Neuronal stem cell (in vitro differentiated cells): ENCODE results near the gene P4HB.

Experiments
- DNase-seq: peaks from one replicate; pipeline ENCODE4 v3.0.0-alpha.2; 2013; ENCODE audit warnings: low spot score
- H2AFZ ChIP-seq: one replicate; pipeline ENCODE4 v1.6.1; 2013; ENCODE audit warnings: mild to moderate bottlenecking, low read length, inconsistent platforms
- H2AK5ac ChIP-seq: 2 replicates; pipeline ENCODE4 v1.6.1; 2013; ENCODE audit warnings: low read depth, mild to moderate bottlenecking, inconsistent platforms, low read length, moderate library complexity, mixed read lengths
- H2BK120ac ChIP-seq: 2 replicates; pipeline ENCODE4 v1.6.1; 2013; ENCODE audit warnings: low read depth, mild to moderate bottlenecking, inconsistent platforms, low read length, moderate library complexity, mixed read lengths
- H2BK12ac ChIP-seq: one replicate; pipeline ENCODE4 v1.6.1; 2013; ENCODE audit warnings: low read length, inconsistent platforms
- H2BK15ac ChIP-seq: 2 replicates; pipeline ENCODE4 v1.6.1; 2013; ENCODE audit warnings: mild to moderate bottlenecking, low read length, inconsistent platforms, mixed read lengths
- H2BK5ac ChIP-seq: one replicate; pipeline ENCODE4 v1.6.1; 2013; ENCODE audit warnings: inconsistent platforms, mild to moderate bottlenecking, low read length, moderate library complexity
- H3K14ac ChIP-seq: one replicate; pipeline ENCODE4 v1.6.1; 2013; ENCODE audit warnings: low read length, inconsistent platforms
- H3K18ac ChIP-seq: 2 replicates; pipeline ENCODE4 v1.6.1; 2013; ENCODE audit warnings: low read length, inconsistent platforms
- H3K23ac ChIP-seq: 2 replicates; pipeline ENCODE4 v1.6.1; 2013; ENCODE audit warnings: low read depth, mild to moderate bottlenecking, mixed read lengths, low read length, inconsistent platforms; ENCODE audit not compliant: poor library complexity
- H3K27ac ChIP-seq: replicated peaks from 3 replicates; pipeline ENCODE4 v1.5.1; 2013; ENCODE audit warnings: low read length, inconsistent platforms
- H3K27me3 ChIP-seq, 3 experiments: 2 replicates each; pipeline ENCODE4 v1.6.1; 2013; ENCODE audit warnings: low read length in 3 of 3, mild to moderate bottlenecking in 2 of 3, inconsistent platforms in 1 of 3, low read depth in 1 of 3, mixed read lengths in 1 of 3, moderate library complexity in 1 of 3; ENCODE audit not compliant: control insufficient read depth in 3 of 3, insufficient read depth in 3 of 3
- H3K36me3 ChIP-seq, 2 donors: replicated peaks in 1 of 2; 2 replicates each; pipeline ENCODE4 v1.6.1; 2013; ENCODE audit warnings: low read length in 2 of 2; ENCODE audit not compliant: control insufficient read depth in 2 of 2, insufficient read depth in 2 of 2
- H3K4ac ChIP-seq: 2 replicates; pipeline ENCODE4 v1.6.1; 2013; ENCODE audit warnings: inconsistent platforms, mild to moderate bottlenecking, low read length, moderate library complexity
- H3K4me1 ChIP-seq, 2 donors: 1 replicate in 1 of 2; 2 replicates in 1 of 2; pipeline ENCODE4 v1.6.1; 2013; ENCODE audit warnings: low read length in 2 of 2, low read depth in 1 of 2; ENCODE audit not compliant: control insufficient read depth in 2 of 2, insufficient read depth in 1 of 2
- H3K4me2 ChIP-seq: one replicate; pipeline ENCODE4 v1.6.1; 2013; ENCODE audit warnings: mild to moderate bottlenecking, low read length, inconsistent platforms; ENCODE audit not compliant: insufficient read depth, poor library complexity, severe bottlenecking
- H3K4me3 ChIP-seq, 2 donors: 2 replicates each; pipeline ENCODE4 v1.5.1; 2013; ENCODE audit warnings: low read length in 2 of 2, mild to moderate bottlenecking in 2 of 2, inconsistent platforms in 1 of 2, moderate library complexity in 1 of 2
- H3K79me1 ChIP-seq: one replicate; pipeline ENCODE4 v1.6.1; 2013; ENCODE audit warnings: low read depth, mild to moderate bottlenecking, inconsistent platforms, low read length, moderate library complexity
- H3K9ac ChIP-seq: one replicate; pipeline ENCODE4 v1.6.1; 2013; ENCODE audit warnings: mild to moderate bottlenecking, low read depth, low read length, inconsistent platforms; ENCODE audit not compliant: poor library complexity
- H3K9me3 ChIP-seq, 2 donors: replicated peaks in 1 of 2; 2 replicates each; pipeline versions ENCODE3 to v1.6.1; 2013; ENCODE audit warnings: low read length in 2 of 2, mild to moderate bottlenecking in 2 of 2, inconsistent platforms in 1 of 2, low read depth in 1 of 2, mixed read lengths in 1 of 2, moderate library complexity in 1 of 2; ENCODE audit not compliant: control insufficient read depth in 2 of 2, insufficient read depth in 1 of 2
- H4K8ac ChIP-seq: one replicate; pipeline ENCODE4 v1.6.1; 2013; ENCODE audit warnings: low read depth, mild to moderate bottlenecking, inconsistent platforms, low read length, moderate library complexity
- H4K91ac ChIP-seq: one replicate; pipeline ENCODE4 v1.6.1; 2013; ENCODE audit warnings: low read length, low read depth, mild to moderate bottlenecking, inconsistent platforms; ENCODE audit not compliant: poor library complexity
- WGBS, 2 donors: extraction: QIAGEN DNeasy Blood & Tissue Kit; methylation state at CpG; one replicate each; pipeline ENCODE4 v1.1.7; 2013; ENCODE audit warnings: missing lambda C conversion rate in 2 of 2, mixed read lengths in 1 of 2; ENCODE audit not compliant: insufficient read length in 2 of 2, insufficient replicate concordance in 1 of 2; ENCODE audit errors: extremely low coverage in 2 of 2; 5-methylcytosine and 5-hydroxymethylcytosine counted together

Gene P4HB

DNA sequence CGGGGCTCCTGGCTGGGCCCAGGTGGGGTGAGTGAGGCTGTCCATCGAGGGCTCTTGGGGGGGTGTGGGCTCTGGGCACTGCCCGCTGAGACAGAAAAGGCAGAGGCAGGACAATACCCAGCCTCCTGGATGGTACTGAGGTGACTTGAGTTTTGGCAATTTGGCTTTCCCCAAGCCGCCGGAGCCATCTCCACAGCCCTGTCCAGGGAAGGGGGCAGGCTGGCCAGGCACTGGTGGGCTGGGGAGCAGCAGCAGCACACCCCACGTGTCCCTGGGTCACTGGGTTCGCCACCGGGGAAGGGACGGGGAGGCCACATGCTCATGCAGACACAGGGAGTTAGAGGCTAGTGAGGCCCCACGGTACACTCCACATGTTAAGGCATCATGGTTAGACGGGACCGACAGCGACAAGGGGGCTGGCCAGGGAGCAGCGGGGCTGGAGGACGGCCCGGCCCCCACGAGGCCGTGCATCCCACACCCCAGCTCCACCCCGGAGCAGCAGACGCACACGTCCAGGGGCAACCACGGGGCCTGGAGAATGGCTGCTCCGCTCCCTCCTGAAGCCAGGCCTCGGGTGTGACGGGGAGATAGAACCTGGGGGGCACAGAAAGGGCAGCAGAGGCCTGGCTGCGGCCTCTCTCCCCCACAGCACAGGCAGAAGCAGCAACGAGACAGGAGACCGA lies 7.8 kb upstream of the P4HB start:
- Histone ChIP-seq H3K23ac (peak overlapping the region; percentile 99), H3K18ac (no peak overlapping the region)

DNA sequence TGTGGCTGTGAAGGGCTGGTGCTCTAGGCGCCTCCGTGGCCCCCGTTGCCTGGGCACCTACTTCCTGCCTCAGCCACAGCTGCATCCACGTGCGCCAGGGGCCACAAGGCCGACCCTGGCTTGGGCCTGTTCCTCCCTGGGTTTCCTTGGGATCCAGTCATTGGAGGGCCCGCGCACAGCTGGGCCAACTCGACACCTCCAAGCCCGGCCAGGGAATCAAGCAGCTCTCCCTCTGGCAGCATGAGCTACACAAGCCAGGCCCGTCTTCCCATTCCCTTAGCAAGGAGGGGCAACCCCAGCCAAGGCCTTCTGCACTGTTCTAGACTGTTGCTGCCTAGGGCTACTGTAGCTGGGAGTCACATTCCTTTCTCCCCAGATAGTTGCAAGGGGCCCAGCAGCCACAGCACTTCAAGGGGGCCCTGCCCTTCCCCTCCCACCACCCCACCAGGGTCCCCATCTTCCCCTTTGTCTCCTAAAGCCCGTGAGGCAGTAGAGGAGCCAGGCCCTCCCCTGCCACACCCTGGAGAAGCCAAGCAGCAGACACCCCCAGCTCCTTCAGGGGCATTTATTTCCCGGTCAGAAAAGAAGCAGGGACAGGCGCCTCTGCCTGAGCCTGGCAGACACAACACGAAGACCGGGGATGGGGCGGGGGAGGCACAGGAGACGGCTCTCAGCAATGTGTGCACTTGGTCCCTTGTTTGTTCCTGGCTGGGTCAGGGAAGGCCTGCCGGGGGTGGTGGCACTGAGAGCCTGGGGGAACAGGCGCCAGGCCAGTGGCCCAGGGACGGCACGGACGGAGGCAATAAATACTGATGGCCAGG lies 7.0 kb upstream of the P4HB start:
- no CpG with 5 or more reads among the region's 23 CpGs for WGBS, 2 donors
- no peak overlapping the region for H2AFZ ChIP-seq
- H4K8ac ChIP-seq = peak overlapping the region; percentile 17
- H3K4me1 ChIP-seq = peaks cover 17 to 20% of the 10 kb centered on the region in 2 donors
- H4K91ac ChIP-seq = no peak overlapping the region
- H3K4me2 ChIP-seq = no peak overlapping the region
- H2BK120ac ChIP-seq = no peak overlapping the region
- no peak overlapping the region for H3K9ac ChIP-seq
- H3K4ac ChIP-seq = peak overlapping the region; percentile 23
- H3K23ac ChIP-seq = peak overlapping the region; percentile 99
- no peaks in the 10 kb centered on the region for H3K27me3 ChIP-seq
- H3K4me3 ChIP-seq = no peak overlapping the region
- H3K14ac ChIP-seq = no peak overlapping the region
- peaks cover 37 to 71% of the 10 kb centered on the region in 2 donors for H3K36me3 ChIP-seq
- peak overlapping the region; percentile 70 for H2AK5ac ChIP-seq
- H2BK15ac ChIP-seq = no peak overlapping the region
- H2BK12ac ChIP-seq = peak overlapping the region; percentile 22
- H3K18ac ChIP-seq = peak overlapping the region; percentile 38
- H3K79me1 ChIP-seq = peaks cover 30% of the 10 kb centered on the region
- H3K27ac ChIP-seq = peak overlapping the region; percentile 59
- peak overlapping the region; percentile 80 for H2BK5ac ChIP-seq
- no peak for DNase-seq
- H3K9me3 ChIP-seq = no peaks in the 10 kb centered on the region

More for the DNA sequence above, 7.8 kb upstream of the P4HB start:
- Histone ChIP-seq H3K27ac (peak overlapping the region; percentile 43), H3K4me3 (no peak overlapping the region), H3K14ac (peak overlapping the region; percentile 82), H3K4ac (no peak overlapping the region), H2BK12ac (peak overlapping the region; percentile 58), H4K8ac (peak overlapping the region; percentile 43), H3K4me2 (no peak overlapping the region), H3K27me3 (no peaks in the 10 kb centered on the region), H3K79me1 (peaks cover 33% of the 10 kb centered on the region), H2BK120ac (no peak overlapping the region), H2AK5ac (peak overlapping the region; percentile 61), H4K91ac (no peak overlapping the region), H3K9ac (peak overlapping the region; percentile 70), H2AFZ (no peak overlapping the region), H3K9me3 (no peaks in the 10 kb centered on the region), H3K36me3 (peaks cover 33 to 65% of the 10 kb centered on the region in 2 donors), H2BK15ac (no peak overlapping the region), H3K4me1 (peaks cover 17 to 20% of the 10 kb centered on the region in 2 donors), H2BK5ac (peak overlapping the region; percentile 53)
- no peak for DNase-seq
- no CpG with 5 or more reads among the region's 28 CpGs for WGBS, 2 donors

DNA sequence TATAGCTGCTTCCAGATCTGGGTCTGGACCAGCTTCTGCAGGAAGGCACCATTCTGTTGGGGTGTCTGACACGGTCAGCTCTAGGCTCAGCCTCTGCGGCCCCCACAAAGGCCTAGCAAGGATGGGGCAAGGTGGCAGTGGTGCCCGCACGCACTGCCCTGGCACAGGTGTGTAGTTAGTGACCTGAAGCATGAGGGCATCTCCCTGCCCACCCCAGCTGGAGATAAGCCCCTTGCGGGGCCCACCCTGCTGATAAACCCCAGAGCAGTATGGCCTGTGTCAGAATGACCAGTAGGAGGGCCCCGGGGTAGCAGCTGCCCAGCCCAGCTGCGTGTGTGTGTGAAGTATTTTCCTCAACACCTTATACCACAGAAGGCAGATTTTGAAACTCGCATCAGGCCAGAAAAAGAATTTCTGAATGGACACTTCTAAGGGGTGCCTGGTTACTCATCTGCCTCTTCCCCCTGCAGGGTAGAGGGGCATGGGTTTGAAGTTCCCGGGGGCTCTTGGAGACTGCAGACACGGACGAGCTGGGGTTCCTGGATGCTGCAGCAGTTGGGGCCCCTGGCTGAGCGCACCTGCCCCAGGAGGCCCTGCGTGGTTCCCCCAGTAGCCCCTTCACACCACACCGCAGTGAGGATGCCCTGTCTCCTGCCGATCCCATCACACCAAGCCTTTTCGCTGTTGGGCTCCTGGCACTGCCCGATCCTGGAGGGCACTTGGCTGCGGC lies 6.3 kb upstream of the P4HB start:
- DNase-seq = no peak
- Histone ChIP-seq H3K4me2 (no peak overlapping the region), H3K4ac (no peak overlapping the region), H3K23ac (peak overlapping the region; percentile 99), H3K14ac (no peak overlapping the region), H3K9me3 (no peaks in the 10 kb centered on the region), H2BK120ac (no peak overlapping the region), H3K4me1 (peaks cover 13 to 20% of the 10 kb centered on the region in 2 donors), H3K9ac (no peak overlapping the region), H3K18ac (peak overlapping the region; percentile 38), H4K91ac (peak overlapping the region; percentile 72), H4K8ac (peak overlapping the region; percentile 43), H3K27ac (no peak overlapping the region), H2BK12ac (peak overlapping the region; percentile 22), H2BK15ac (no peak overlapping the region), H2AK5ac (peak overlapping the region; percentile 70), H2BK5ac (peak overlapping the region; percentile 80), H3K27me3 (no peaks in the 10 kb centered on the region), H3K79me1 (peaks cover 30% of the 10 kb centered on the region), H3K36me3 (peaks cover 37 to 75% of the 10 kb centered on the region in 2 donors), H3K4me3 (no peak overlapping the region), H2AFZ (no peak overlapping the region)
- no CpG with 5 or more reads among the region's 18 CpGs for WGBS, 2 donors
